ENCODE data around the gene MBOAT1. TPM values are rescaled to one million over a fixed set of nuclear protein-coding genes. Genes with fewer than 3 reads are reported as not detected.
"Not testable (repeated sequence)": the region's sequence is repeated elsewhere in the genome, so short reads cannot be mapped to it uniquely, and the experiment has no call there.

The MBOAT1 gene
- total RNA-seq, 2 donors from 2014 or later: 11.8 to 13.8 TPM

DNA sequence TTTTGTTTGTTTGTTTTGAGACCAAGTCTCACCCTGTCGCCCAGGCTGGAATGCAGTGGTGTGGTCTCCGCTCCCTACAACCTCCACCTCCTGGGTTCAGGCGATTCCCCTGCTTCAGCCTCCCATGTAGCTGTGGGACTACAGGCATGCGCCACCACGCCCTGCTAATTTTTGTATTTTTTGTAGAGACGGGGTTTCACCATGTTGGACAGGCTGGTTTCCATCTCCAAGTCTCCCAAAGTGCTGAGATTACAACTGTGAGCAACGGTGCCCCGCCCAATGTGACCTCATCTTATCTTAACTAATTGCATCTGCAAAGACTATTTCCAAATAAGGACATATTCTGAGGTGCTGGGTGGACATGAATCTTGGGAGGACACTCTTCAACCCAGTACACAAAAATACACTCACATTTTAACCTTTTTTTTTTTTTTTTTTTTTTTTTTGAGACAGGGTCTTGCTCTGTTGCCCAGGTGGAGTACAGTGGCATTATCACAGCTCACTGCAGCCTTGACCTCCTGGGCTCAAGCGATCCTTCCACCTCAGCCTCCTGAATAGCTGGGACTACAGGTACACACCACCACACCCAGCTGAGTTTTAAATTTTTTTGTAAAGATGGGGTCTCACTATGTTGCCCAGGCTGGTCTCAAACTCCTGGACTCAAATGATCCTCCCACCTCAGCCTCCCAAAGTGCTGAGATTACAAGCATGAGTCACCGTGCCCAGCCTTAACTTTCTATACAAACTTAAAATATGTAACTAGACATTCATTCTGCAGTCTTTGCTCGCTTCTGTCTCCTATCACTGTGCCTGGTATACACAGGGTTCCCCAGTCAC is 72.9 kb downstream of the MBOAT1 start:
- DNase-seq (ENCODE audit: low spot score in 2 of 2); H3K9me3 Mint-ChIP-seq; H3K36me3 Mint-ChIP-seq; ATAC-seq: not testable (repeated sequence)
- H3K27ac Mint-ChIP-seq: peak overlapping the region in 1 of 2 donors; percentile 70

DNA sequence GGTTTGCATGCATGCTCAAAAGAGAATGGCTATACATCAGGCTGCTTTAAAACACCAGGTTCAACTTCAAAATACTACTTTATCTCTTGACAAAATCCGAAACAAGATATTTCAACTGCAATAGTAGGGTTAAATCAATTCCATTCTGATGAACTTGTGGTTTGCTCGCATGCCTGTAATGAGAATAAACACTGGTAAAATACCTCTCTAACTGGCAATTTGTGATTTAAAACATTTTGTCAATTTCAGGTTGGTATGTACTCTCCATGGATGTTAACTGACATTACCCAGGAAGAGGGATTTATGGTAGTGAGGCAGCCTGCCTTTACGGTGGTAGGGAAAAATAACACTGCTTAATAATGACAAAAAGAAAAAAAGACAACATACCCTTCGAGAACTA is 74.4 kb downstream of the MBOAT1 start:
- H3K9me3 Mint-ChIP-seq: no peaks in the 10 kb centered on the region
- no peak overlapping the region for H3K27ac Mint-ChIP-seq
- DNase-seq (ENCODE audit: low spot score in 2 of 2): no peak
- H3K36me3 Mint-ChIP-seq: peaks cover 4 to 6% of the 10 kb centered on the region in 2 donors
- ATAC-seq: no peak

DNA sequence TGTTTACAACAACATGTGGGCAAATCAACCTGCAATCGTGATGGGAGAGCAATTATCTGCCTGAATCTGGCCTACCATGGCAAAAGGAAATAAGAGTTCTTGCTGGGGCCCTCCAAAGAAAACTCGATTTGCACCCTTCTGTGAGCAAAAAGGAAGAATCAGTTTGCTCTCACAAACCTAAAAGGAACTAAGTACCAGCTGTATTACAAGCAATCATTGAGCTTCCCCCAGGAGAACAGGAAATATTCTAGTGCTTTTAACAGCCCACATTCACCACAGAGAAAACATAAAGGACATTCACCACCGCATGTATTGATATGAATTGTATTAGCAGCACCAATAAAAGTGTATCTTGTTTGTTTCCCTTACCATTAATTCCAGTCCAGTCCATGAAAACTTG is 75.0 kb downstream of the MBOAT1 start:
- Mint-ChIP-seq H3K36me3 (peaks cover 6% of the 10 kb centered on the region in 2 donors), H3K9me3 (no peaks in the 10 kb centered on the region), H3K27ac (no peak overlapping the region)
- ATAC-seq (no peak), DNase-seq (ENCODE audit: low spot score in 2 of 2) (no peak)

DNA sequence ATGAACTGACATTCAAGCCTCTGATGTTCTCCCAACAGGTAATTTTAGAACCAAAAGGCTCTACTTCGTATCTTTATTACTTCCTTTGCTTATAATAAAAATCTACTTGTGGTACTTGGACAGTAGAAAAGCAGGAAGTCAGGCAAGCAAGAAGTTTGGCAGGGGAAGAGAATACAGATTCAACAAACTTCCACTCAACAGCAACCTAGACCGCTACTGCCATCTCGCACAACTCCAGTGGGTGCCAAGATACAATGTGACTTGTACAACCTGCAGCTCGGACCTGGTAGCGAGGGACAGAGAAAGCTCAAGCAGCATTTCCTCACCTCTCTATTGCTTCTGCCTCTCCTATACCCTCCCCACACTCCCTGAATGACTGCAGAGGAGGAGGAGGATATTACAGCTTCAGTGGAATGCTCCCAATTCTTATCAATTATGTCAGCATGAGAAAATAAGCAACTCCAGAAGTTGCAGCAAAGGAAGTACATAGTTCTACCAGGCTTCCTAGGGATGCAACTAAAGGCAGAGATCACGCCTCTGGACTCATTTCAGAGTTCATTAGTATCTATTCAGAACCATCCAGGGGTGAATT is 76.5 kb downstream of the MBOAT1 start:
- Mint-ChIP-seq H3K9me3 (no peaks in the 10 kb centered on the region), H3K27ac (no peak overlapping the region), H3K36me3 (peaks cover 4 to 6% of the 10 kb centered on the region in 2 donors)
- ATAC-seq (no peak), DNase-seq (ENCODE audit: low spot score in 2 of 2) (no peak)

DNA sequence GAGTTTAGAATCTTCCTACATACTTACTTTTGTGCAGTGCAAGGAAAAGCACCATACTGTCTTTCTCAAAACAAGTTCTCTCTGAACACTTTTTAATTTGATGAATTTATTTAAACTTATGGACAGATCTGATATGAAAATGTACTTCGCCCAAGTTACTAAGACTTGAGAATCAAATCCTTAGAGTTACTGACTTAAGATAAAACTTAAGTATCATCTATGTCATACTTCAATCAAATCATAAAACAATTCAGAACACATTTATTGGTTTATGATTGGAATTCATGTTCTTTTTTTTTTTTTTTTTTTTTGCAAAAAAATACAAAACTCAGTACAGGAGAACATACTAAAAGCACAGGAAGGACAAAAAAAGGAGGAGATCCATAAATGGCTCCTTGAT is 77.7 kb downstream of the MBOAT1 start:
- Mint-ChIP-seq H3K36me3 (peaks cover 4 to 6% of the 10 kb centered on the region in 2 donors), H3K27ac (no peak overlapping the region), H3K9me3 (no peaks in the 10 kb centered on the region)
- DNase-seq (ENCODE audit: low spot score in 2 of 2): no peak
- no peak for ATAC-seq

DNA sequence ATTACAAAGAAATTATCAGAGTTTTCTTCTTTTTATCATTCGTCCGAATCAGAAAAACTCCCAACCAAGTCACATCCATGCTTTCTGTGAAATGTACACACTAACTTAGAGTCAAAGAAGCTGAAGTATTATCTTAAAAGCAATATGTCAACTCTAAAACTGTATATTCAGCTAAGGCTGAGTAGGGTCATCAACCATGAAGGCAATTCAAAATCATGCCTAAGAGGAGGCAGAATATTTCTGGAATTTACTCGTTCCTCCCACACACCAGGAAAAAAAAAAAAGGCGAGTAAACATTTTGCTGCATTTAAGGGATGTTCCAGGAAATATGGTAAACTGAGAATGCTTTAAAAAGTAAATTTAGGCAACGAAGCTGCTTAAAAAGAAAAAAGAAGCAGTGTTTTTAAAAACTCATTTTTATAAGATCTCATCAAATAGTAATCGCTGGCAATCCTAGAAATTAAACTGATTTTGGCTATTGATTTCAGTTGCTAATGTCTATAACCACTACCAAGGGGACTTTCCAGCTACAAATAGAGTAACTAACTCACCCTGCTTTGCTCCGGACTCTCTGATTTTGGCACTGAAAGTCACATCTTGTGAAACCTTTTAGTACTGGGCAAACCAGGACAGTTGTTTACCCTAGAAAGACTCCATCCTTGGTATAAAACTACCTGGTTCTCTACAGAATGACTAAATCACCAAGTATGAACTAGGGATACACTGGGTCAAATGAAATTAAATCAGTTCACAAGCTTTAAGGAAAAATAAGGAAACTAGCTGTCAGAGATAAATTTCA is 82.8 kb downstream of the MBOAT1 start:
- Mint-ChIP-seq H3K9me3 (no peaks in the 10 kb centered on the region), H3K27ac (no peak overlapping the region), H3K36me3 (peaks cover 4 to 6% of the 10 kb centered on the region in 2 donors)
- DNase-seq (ENCODE audit: low spot score in 2 of 2): no peak
- no peak for ATAC-seq

DNA sequence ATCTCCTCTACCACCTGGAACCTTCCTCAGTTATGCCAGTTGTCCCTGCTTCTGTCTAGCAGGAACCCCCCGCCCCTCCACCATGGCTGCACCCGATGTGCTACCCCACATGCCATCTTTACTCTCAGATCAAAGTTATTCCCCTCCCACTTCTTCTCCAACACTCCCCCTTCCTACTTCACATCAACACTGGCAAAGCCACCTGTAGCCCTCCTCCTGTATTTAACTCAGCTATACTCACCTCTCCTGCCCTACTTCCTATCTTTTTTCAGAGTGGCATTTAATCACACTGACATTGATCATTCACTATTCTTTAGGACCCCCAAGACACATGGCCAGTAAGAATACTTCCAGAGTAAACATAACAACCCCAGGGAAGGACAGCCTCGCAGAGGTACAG is 84.3 kb downstream of the MBOAT1 start:
- H3K36me3 Mint-ChIP-seq: peaks cover 0 to 4% of the 10 kb centered on the region in 2 donors
- ATAC-seq (no peak), DNase-seq (ENCODE audit: low spot score in 2 of 2) (no peak)
- no peak overlapping the region for H3K27ac Mint-ChIP-seq
- H3K9me3 Mint-ChIP-seq: no peaks in the 10 kb centered on the region

DNA sequence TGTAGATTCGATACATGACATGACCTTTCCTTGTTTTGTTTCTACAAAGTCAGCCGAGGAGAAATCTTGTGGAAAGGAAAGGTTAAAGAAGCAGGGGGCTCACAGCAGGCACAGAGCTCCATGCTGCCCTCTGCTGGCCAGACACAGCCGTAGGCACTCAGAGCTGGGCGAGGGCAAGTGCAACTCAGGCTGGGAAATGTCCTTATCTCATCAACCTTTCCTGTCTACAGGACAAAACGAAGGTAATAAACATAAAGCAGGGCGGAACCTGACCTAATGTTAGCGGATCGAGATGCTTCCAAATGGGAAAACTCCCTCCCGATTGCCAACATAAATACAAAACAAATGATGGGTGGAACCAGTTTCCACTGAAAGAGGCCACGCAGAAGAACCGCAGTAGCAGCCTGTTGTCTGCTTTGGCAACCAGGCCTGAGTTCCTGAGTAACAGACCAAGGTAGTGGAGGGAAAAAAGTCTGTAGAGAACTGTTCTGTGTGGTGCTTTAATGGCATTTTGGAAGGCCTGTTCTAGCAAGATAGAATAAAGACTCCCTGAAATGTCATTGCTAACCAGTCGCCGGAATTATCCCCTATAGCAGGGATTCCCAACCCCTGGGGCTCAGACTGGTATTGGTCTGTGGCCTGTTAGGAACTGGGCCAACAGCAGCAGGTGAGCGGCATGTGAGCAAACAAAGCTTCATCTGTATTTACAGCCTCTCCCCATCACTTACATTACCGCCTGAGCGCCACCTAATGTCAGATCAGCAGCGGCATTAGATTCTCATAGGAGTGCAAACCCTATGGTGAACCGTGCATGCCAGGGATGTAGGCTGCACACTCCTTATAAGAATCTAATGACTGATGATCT is 85.2 kb downstream of the MBOAT1 start:
- Mint-ChIP-seq H3K27ac (no peak overlapping the region), H3K9me3 (no peaks in the 10 kb centered on the region), H3K36me3 (peaks cover 0 to under 1% of the 10 kb centered on the region in 2 donors)
- ATAC-seq: peak; percentile 61 to 71
- peak; percentile 57 to 72 for DNase-seq (ENCODE audit: low spot score in 2 of 2)

DNA sequence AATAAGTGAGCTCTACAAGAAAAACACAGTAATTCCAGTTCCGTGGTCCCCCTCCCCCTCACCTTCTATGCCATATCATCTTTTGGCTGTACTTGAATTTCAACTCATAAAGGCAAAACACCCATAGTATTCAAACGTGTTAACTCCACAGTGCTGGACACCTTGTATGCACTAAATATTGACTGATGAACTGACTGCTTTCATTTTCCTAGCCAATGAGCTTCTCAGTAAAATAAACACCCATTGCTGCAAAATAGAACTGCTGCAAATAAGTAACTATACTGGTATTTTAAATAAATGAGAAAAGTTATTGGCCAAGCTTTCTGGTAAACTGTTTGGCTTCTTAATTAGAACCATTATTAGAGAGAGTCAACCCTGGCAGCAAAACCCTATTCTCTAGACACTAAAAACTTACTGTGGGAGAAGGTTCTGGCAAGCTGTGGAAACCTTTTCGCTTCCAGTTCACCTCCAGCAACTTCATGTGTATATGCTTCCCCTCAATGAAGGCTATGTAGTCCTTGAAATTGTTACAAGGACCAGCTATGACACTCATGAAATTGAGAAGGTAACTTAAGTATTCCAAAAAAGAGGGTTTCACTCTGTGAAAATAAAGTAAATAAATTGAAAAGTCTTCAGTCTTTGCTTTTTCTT is 86.0 kb downstream of the MBOAT1 start:
- ATAC-seq (no peak), DNase-seq (ENCODE audit: low spot score in 2 of 2) (no peak)
- Mint-ChIP-seq H3K36me3 (no peaks in the 10 kb centered on the region), H3K9me3 (no peaks in the 10 kb centered on the region), H3K27ac (no peak overlapping the region)

DNA sequence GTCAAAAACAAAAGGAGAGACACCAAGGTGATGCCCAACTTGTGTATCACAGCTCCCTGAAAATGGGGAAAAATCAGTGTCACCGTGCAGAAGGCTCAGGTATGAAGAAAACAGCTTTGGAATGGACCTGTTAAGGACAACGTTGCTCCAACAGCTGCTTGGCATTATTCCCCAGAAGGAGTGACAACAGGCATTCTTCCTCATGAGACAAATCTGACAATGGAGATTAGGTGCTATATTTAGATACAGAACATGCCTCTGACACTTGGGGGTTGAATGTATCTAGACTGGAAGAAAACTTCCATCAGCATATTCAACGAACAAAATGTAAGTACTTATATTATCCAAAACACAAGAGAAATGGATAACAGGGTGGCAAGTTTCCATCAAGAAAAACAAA is 87.7 kb downstream of the MBOAT1 start:
- Mint-ChIP-seq H3K27ac (no peak overlapping the region), H3K9me3 (no peaks in the 10 kb centered on the region), H3K36me3 (no peaks in the 10 kb centered on the region)
- no peak for ATAC-seq
- DNase-seq (ENCODE audit: low spot score in 2 of 2): no peak

DNA sequence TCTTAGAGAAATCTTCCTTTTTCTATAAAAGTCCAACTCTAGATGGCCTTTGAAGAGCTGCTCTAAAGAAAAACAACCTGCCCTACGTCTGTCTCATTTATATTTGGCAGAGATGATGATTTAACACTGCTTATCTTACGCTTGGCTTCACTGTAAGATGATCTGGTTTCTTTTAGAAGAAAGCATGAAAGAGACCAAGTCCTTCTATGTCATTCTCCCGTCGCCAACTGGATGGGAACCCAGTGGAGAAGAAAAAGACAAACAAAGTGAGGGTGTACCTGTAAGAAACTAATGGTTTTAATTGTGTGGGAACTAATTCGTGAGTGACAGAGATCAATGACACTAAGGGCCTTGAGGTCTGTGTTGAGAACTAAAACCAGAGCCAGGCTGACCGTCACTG is 92.8 kb downstream of the MBOAT1 start:
- DNase-seq (ENCODE audit: low spot score in 2 of 2) (no peak), ATAC-seq (no peak)
- Mint-ChIP-seq H3K27ac (no peak overlapping the region), H3K36me3 (no peaks in the 10 kb centered on the region), H3K9me3 (no peaks in the 10 kb centered on the region)

DNA sequence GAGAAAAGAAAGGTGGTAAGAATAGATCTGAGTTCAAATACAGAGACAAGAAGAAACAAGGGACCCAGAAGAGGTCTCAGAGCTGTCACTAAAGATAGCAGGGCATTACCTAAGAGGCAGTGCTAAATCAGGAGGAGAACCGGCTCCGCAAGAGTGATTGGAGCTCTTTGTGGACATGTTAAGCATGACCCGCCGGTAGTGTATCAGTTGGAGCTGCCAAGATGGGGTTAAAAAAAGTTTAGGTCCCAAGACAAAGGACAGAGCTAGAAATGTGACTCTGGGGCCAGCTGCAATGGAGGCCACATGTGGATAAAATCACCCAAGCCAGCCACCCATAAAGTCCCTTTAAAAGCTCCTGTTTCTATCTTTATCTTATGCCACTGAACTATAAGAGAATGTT is 93.4 kb downstream of the MBOAT1 start:
- ATAC-seq (no peak), DNase-seq (ENCODE audit: low spot score in 2 of 2) (no peak)
- no peaks in the 10 kb centered on the region for H3K9me3 Mint-ChIP-seq
- H3K27ac Mint-ChIP-seq: no peak overlapping the region
- no peaks in the 10 kb centered on the region for H3K36me3 Mint-ChIP-seq

DNA sequence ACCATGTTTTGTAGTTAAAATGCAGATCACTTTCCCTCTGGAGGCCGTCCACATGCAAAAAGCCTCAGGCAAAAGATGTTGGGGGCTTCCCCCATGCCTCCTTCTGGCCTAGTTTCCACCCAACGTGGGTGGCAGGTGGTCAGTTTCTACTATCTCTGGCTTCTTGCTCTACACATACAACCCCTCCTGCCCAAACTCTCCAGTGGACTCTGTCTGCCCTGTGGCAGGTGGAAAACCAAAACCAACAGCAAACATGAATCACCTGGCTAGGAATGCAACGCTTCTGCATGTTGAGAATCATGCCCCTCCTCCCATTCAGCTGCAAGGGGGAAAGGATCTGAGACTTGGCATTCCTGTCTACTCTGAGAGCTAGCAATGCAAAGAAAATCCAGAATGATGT is 94.8 kb downstream of the MBOAT1 start:
- DNase-seq (ENCODE audit: low spot score in 2 of 2): no peak
- peak in 1 of 2 donors; percentile 59 for ATAC-seq
- H3K27ac Mint-ChIP-seq: no peak overlapping the region
- no peaks in the 10 kb centered on the region for H3K9me3 Mint-ChIP-seq
- H3K36me3 Mint-ChIP-seq: no peaks in the 10 kb centered on the region

DNA sequence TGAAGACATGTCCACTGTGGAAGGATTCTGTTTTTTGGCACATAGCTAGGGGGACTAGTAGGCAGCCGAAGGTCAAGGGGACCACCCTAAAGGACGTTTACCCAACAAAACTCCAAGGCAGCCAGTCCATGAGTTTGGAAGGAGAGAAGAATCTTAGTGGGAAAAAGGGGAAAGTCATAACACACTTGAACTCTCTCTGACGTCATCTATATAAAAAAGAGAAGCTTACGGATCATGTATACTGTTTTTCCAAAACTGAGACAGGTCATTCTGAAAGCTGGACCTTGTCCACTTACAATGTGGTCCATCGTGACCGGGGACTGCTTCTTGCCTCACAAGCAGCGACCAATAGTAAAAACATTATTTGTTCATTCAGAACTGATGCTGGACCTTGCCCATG is 95.5 kb downstream of the MBOAT1 start:
- Mint-ChIP-seq H3K27ac (peak overlapping the region in 1 of 2 donors; percentile 9), H3K36me3 (no peaks in the 10 kb centered on the region), H3K9me3 (no peaks in the 10 kb centered on the region)
- ATAC-seq (no peak), DNase-seq (ENCODE audit: low spot score in 2 of 2) (no peak)

DNA sequence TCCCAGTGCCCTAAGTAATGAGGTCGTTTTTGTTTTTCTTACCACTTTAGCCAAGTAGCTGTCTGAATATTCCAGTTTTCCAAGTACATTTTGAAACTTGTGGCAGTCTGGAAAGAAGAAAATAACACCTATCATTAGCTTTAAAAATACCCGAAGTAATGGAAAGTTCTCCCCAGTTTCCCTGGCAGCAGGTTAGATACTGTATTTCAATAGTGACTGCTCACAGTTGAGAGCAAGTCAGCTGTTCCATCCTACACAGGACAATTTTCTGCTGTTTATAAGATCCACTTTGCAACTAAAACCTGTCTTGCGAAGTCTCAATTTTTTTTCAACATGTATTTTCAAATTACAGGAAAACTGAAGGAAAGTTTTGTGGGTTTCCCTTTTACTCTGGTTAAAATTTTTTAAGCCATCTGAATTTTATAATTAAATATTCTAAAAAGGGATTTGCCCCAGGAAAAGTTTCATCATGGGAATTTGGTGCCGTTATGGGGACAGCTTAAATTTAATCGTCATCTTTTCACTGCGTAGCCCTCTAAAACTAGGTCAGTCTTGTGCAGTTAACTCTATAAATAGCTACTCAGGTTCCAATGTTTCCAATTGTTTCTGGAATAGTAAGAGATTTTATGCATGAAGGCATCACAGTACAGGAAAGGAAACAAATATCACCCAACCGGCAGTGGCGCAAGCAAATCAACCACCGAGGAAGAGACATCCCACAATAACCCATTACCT is 96.9 kb downstream of the MBOAT1 start:
- Mint-ChIP-seq H3K27ac (no peak overlapping the region), H3K36me3 (no peaks in the 10 kb centered on the region)

More for the DNA sequence above, 96.9 kb downstream of the MBOAT1 start:
- H3K9me3 Mint-ChIP-seq: no peaks in the 10 kb centered on the region
- no peak for DNase-seq (ENCODE audit: low spot score in 2 of 2)
- ATAC-seq: no peak

Data from activated naive CD4-positive, alpha-beta T cell treated with anti-CD3 and anti-CD28 coated beads, Interleukin-2, amount 50 U/mL, for 72 hours (primary cell).